HG02943 (cell line): Measurements from ENCODE around the gene HMBS.
"Not testable (repeated sequence)": the region's sequence is repeated elsewhere in the genome, so short reads cannot be mapped to it uniquely, and the experiment has no call there.

Source experiments
- ATAC-seq: cut with Tn5 transposase; IDR thresholded peaks from one replicate; pipeline ENCODE4 v1.9.1; 2021; ENCODE audit warnings: mild to moderate bottlenecking, low read depth, moderate library complexity; ENCODE audit not compliant: unreplicated experiment

Gene HMBS

DNA sequence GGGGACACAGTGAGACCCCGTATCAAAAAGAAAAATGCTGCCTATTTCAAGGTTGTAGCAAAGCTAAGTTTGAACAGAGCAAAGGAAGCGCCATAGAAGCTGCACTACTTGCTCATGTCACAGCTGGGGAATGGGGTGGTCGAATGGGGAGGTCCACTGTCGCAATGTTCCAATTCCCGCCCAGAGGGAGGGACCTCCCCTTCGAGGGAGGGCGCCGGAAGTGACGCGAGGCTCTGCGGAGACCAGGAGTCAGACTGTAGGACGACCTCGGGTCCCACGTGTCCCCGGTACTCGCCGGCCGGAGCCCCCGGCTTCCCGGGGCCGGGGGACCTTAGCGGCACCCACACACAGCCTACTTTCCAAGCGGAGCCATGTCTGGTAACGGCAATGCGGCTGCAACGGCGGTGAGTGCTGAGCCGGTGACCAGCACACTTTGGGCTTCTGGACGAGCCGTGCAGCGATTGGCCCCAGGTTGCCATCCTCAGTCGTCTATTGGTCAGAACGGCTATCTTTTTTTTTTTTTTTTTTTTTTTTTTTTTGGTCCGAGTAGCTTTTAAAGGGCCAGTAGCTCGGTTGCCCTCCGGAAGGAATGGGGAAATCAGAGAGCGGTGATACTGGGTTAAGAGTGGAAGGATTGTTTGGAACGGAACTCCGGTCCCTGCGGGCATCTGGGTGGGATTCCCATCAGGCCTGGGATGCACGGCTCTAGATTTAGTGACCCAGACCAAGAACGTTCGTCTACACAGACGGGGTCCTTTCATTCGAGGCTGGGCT lies at the start of gene HMBS:
HMBS (plus strand) TSS at position 219 of the 774 bp plus-strand sequence; CDS start at position 372, 153 bp downstream.
- ATAC-seq, result peak; percentile 83

DNA sequence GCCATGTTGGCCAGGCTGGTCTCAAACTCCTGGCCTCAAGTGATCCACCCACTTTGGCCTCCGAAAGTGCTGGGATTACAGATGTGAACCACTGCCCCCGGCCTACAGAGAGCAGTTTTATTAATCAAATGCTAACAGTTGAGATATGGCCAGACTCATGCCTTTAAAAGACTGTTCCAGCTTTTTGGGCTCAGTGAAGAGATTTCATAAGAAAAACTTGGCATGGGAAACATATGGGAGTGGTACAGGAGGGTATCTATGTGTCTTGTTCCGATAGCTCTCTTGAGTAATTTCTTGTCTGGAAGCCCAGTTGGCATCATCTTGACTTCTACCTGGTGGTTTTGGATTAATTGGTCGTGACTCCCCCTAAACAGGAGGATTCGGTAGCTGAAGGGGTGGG lies 45.8 kb upstream of the HMBS start:
- ATAC-seq, result no peak

DNA sequence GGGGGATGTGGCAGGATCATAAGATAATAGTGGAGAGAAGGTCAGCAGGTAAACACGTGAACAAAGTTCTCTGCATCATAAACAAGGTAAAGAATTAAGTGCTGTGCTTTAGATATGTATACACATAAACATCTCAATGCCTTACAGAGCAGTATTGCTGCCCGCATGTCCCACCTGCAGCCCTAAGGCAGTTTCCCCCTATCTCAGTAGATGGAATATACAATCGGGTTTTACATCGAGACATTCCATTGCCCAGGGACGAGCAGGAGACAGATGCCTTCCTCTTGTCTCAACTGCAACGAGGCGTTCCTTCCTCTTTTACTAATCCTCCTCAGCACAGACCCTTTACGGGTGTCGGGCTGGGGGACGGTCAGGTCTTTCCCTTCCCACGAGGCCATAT lies 45.2 kb upstream of the HMBS start:
- not testable (repeated sequence) for ATAC-seq

DNA sequence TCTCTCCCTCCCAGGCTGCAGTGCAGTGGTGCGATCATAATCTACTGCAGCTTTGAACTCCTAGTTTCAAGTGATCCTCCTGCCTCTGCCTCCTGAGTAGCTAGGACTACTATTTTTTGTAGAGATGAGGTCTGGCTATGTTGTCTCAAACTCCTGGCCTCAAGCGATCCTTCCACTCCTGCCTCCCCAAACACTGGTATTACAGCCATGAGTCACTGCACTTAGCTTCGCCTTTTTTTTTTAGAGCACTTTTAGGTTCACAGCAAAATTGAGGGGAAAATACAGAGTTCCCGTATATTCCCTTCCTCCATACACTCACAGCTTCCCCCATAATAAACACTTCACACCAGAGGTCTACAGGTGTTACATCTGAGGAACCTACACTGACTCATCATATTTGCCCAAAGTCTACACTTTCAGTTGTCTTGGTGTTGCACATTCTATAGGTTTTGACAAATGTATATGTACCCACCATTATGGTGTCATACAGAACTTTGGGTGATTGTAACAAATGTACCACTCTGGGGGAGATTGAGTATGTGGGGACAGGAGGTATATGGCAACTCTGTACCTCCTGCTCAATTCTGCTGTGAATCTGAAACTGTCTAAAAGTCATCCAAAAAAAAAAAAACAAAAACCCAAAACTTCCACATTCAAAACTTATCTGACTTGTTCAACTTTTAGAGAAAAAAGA lies 42.7 kb upstream of the HMBS start:
- no peak for ATAC-seq

DNA sequence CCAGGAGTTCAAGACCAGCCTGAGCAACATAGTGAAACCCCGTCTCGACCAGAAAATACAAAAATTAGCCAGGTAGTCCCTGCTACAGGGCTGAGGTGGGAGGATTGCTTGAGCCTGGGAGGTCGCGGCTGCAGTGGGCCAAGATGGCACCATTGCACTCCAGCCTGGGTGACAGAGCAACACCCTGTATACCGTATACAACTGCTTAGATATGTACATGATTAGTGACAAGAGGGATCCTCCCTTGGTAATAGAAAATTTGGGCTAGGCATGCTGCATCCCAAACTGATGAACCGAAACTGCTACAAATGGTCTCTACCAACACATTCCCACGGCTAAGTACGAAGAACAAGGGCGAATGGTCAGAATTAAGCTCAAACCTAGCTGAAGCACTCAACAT lies 41.8 kb upstream of the HMBS start:
- no peak for ATAC-seq

DNA sequence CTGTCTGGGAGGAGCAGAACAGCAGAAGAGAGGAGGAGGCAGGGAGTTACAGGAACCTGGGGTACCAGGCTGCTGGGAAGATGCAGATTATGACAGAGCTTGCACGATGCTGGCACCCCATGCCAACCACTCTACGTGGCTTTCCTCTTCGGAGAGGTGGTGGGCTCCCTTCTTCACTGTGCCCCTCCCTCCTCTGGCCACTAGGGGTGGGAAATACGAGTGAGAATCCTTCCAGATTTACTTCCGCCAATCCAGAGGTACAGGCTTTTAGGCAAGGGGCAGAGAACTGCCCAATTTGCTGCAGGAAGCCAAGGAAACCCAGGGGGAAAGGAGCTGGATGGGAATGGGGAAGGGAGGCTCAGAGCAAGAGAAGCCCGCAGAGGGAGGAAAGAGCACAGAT lies 40.0 kb upstream of the HMBS start:
- ATAC-seq, result no peak

DNA sequence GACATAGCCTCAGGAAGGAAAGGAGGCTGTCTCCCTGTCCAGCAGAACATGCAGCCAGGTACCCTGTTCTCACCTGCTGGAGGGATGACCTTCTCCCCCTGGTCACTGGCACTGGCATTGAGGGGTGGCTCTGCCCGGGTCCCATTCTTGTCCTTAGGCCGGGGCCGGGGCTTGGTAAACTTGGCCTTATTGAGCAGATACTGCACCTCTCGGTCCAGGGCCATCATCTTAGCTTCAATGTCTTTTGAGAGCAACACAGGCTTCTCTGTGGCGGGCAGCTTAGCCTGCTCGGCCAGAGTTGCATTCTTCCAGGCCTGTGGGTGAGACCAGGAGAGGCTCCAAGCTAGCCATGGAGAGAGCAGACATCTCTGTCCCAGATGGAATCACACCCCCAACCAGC lies 38.2 kb upstream of the HMBS start:
- ATAC-seq, result no peak

DNA sequence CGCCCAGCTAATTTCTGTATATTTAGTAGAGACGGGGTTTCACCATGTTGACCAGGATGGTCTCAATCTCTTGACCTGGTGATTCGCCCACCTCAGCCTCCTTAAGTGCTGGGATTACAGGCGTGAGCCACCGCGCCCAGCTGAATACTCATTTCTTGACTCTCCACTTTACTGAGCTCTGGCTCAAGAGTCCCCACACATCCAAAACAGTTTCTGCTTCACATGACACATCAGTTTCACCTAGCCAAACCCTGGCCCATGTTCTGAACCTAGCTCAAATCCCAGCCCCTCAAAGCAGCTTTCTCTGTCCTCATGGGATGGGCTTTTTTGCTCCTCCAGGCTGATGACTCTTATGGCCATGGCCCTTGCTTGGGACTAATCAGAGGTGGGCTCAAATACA lies 37.5 kb upstream of the HMBS start:
- no peak for ATAC-seq

DNA sequence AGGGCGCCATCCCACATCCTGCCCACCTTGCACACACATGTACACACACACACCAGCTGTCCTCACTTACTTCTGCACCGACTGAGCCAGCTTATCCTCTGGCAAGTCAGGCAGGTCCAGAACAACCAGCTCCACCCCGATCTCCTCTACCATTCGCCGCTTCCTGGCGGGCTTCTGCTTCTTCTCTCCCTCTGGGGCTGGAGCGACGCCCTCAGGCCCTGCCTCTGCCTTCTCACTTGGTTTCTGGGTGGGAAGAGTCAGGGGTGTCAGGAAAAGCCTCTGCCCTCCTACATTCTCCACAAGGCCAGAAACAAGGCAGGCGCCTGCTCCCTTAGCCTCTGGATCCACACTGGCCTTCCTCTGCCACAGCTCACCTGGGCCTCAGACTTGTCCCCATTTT lies 36.0 kb upstream of the HMBS start:
- no peak for ATAC-seq

DNA sequence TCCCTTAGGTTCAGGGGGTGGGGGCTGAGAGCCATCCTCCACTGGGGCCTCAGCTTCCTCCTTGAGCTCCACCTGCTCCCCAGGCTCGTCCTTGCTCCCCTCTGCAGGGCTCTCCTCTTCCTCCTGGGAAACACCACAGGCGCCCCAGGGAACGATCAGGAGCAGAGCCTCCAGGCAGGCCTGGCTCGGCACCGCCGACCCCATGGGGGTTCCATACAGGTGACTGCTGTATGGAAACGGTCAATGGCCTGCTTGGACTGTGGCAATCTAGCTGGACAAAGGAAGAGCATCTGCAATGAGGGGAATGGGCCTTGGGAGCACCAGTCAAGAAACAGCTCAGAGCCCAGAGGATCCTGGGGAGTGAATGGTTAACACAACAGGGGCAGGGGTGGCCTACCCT lies 35.6 kb upstream of the HMBS start:
- no peak for ATAC-seq

DNA sequence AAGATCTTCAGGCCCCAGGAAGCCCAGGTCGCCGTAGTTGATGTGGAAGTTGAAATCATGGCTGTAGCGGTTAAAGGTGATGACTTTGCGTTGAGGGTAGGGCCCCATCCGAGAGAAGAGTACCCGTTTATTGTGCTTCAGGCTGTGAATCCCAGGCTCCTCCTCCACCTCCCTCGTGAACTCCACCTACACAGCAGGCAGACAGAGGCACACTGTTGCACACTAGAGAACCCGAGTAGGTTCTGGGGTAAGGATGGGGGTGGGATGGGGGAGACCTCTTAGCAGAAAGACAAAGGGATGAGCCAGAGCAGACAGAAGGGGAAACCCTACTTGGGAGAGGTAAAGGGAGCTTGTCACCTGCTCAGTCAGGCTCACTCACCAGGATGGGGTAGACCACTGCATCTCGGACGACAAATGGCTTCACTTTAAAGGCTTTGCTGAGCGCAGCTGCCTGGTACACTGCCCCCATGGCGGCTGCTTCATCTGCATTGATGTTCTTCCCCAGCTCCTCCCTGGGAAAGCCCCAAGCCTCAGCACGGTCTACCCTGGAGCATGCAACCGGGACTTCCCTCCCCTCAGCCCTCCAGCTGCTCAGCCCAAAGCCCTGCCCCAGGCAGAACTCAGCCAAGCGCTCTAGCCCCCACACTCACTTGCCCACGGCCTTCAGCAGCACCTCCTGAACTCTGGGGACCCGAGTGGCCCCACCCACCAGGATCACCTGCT lies 33.1 kb upstream of the HMBS start:
- ATAC-seq, result no peak

DNA sequence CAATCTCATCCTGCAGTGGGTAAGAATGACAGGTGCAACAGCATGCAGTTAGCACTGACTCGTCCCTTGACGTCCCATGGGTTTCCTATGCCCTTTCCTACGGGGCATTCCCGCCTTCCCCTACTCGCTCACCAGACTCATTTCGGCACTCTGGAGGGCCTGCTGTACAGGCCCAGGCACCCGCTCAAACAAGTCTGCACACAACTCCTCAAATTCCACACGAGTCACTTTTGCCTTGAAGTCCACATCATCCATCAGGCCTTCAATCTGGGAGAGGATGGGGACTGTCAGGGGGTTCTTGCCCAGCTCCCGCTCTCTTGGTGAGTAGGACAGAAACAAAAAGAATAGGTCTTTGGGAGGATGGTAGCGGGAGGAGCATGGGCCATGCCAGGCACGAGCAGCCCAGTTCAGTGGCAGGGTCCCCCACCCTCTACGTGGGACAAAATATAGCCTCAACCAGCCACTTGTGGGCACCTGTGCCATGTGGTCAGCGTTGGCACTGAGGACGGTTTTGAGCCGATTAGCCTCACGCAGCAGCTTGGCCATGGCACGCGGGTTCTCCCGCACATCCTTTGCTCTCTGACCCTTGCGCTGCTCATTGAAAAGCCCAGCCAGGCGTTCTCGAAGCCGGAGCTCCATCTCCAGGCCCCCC lies 32.4 kb upstream of the HMBS start:
- no peak for ATAC-seq

DNA sequence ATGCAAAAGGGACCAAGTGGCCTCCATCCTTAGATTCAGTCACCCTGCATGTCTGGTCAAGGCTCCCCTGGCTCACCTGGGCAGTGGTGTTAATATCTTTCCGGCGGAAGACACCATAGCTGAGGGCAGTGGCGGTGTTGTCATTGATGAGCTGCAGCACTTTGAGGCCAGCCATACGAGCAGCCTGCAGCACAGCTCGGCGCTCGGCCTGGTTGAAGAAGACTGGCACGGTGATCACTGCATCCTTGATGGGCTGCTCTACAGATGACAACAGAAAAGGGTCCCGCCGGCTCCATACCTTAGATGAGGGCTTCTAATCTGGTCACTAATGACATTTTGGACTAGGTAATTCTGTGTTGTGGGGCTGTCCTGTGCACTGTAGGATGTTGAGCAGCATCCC lies 30.3 kb upstream of the HMBS start:
- no peak for ATAC-seq

DNA sequence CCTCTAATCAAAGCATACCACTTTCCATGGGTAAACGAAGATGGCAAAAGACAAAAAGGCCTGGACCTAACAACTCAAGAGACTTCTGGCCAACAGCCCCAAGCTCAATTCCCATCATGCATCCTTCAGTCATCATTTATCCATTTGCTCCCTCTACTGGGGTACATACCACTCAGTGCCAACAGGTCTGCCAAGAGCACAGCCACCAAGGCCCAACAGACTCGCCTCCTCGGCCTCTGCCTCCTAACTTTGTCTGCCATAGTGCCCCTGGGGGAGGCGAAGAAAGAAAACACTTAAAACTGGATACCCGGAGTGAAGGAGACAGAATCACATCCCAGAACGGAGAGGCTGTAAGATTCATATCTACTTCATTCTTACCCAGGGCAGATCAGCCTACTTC lies 28.8 kb upstream of the HMBS start:
- no peak for ATAC-seq

DNA sequence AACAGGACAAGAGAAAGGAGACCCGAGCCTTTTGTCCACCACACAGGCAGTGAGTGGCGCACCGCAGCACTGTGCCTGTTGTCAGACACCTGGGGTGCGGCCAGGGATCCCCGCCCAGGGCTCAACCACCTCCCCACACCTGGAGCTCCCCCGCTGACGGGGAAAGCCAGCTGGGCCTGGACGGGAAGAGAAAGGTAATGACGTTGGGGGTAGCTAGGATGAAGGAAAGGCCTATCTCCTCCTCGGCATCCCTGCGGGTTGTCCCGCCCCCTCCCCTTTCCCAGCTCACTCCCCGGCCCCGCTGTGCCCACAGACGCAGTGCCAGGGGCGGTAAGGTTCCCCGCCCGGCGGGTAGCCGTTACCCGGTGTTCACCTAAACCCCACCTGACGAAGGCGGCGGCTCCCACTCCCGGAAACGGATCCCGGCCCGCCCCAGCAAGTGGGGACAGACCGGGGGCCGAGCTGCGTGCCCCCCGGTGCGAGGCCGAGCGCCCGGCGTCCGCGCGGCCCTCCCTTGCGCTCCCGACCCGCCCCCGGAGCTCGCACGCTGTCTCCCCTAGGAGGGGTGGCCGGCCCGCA lies 28.2 kb upstream of the HMBS start:
- peak; percentile 13 for ATAC-seq

DNA sequence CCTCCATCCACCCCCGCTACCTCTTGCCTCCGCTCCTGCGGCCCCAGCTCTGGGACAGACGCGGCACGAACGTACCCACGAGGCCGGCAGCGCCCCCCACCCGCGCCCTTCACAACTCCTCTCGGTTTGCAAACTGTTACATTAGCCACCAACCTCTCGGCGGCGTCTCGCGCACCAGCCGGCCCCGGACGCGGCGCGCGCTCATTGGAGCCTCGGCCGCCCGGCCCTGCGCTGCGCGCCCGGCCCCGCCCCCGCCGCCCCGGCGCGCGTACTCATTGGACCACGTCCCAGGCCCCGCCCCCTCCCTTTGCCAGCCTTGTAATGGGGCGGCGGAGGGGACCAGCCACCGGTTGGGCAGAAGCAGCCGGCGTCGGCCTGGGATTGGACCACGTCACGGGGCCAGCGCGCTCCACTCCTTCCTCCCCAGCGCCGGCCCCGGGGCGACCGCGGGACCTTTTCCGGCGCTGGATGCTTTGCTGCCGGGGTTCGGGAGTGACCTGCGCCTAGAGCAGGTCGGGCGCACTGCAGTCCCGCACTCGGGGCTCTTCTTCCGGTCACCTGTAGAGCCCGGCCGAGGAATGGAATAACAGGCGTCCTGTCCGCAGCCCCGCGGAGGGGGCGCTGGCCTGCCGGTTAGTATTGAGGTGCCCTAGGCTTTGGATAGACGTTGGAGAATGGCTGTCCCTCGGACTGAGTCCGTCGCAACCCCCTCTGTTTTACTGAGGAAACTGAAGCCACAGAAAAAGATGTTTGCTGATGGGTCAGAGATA lies 27.5 kb upstream of the HMBS start, which contains the start of gene HYOU1:
HYOU1 (minus strand) TSS at position 206 of the 770 bp plus-strand sequence. CDS start 1,045 bp downstream, outside the sequence.
- peak; percentile 83 for ATAC-seq

DNA sequence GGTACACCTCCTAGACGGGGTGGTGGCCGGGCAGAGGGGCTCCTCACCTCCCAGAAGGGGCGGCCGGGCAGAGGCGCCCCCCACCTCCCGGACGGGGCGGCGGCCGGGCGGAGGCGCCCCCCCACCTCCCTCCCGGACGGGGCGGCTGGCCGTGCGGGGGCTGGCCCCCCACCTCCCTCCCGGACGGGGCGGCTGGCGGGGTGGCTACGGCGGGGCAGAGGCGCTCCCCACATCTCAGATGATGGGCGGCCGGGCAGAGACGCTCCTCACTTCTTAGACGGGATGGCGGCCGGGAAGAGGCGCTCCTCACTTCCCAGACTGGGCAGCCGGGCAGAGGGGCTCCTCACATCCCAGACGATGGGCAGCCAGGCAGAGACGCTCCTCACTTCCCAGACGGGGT lies 25.6 kb upstream of the HMBS start:
- not testable (repeated sequence) for ATAC-seq

DNA sequence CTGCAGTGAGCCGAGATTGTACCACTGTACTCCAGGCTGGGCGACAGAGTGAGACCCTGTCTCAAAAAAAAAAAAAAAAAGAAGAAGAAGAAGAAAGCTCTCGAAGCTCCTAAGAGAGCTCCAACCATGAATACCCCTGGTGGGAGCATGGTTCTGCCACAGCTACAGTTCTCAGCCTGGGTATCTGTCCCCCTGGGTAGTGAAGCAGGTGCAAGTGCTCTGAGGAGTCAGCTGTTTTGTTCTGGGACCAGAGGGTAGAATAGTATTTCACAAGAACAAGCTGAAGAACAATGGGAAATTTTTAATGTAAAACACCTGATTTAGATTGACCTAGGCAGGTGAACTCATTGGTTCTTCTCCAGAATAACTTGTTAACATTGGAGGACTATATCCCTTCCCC lies 23.4 kb upstream of the HMBS start:
- ATAC-seq, result no peak

DNA sequence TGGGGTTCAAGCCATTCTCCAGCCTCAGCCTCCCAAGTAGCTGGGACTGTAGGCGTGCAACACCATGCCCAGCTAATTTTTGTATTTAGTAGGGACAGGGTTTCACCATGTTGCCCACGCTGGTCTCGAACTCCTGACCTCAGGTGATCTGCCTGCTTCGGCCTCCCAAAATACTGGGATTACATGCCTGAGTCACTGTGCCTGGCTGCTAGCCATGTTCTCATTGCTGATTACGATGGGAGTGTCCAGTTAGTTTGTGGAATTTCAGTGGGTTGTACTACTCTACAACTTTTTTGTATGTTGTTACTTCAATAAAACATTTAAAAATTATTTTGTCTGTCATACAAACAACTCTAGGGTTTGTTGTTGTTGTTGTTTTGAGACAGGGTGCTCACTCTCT lies 21.9 kb upstream of the HMBS start:
- no peak for ATAC-seq

DNA sequence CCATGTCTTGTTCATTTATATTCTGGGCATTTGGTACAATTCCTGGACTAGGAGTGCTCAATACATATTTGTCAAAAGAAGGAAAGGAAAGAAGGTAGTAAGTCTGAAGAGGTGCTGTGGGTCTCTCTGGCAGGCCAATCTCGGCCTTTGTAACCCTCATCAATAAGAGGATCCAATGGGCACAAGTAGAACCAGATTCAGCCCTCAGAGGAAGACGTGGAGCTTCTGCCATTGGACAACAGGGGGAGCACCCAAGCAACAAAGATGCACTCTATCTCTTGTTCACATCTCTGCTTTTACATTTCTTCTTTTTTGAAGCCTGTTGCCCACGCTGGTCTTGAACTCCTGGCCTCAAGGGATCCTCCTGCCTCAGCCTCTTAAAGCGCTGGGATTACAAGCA lies 19.3 kb upstream of the HMBS start:
- no peak for ATAC-seq
